ENCODE measurements around the gene CDC73.

DNA sequence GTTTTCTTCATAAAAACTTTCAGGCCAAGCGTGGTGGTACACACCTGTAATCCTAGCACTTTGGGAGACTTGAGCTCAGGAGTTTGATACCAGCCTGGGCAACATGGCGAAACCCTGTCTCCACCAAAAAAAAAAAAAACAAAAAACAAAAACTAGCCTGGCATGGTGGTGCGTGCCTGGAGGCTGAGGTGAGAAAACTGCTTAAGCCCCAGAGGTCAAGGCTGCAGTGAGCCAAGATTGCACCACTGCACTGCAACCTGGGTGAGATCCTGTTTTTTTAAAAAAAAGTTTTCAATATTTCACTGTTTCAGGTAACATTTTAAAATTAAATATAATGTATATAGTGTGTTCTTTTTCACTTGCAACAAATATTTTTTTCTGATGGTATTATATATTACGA, 78.1 kb downstream of the CDC73 start:
- no peak for TF ChIP-seq OSR1 (CRISPR knock-in tag; IDR thresholded peaks at IDR 0.05)
- TF ChIP-seq, protein P1, sequence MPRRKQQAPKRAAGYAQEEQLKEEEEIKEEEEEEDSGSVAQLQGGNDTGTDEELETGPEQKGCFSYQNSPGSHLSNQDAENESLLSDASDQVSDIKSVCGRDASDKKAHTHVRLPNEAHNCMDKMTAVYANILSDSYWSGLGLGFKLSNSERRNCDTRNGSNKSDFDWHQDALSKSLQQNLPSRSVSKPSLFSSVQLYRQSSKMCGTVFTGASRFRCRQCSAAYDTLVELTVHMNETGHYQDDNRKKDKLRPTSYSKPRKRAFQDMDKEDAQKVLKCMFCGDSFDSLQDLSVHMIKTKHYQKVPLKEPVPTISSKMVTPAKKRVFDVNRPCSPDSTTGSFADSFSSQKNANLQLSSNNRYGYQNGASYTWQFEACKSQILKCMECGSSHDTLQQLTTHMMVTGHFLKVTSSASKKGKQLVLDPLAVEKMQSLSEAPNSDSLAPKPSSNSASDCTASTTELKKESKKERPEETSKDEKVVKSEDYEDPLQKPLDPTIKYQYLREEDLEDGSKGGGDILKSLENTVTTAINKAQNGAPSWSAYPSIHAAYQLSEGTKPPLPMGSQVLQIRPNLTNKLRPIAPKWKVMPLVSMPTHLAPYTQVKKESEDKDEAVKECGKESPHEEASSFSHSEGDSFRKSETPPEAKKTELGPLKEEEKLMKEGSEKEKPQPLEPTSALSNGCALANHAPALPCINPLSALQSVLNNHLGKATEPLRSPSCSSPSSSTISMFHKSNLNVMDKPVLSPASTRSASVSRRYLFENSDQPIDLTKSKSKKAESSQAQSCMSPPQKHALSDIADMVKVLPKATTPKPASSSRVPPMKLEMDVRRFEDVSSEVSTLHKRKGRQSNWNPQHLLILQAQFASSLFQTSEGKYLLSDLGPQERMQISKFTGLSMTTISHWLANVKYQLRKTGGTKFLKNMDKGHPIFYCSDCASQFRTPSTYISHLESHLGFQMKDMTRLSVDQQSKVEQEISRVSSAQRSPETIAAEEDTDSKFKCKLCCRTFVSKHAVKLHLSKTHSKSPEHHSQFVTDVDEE (CRISPR knock-in tag; IDR thresholded peaks at IDR 0.05), result no peak
- TF ChIP-seq SNAI2 (CRISPR knock-in tag; IDR thresholded peaks at IDR 0.05), result no peak

Data from SK-N-SH treated with all-trans-retinoic acid at 6 μM for 48 hours (cell line).